ENCODE data around the gene PAFAH1B2. TPM values are rescaled to one million over a fixed set of nuclear protein-coding genes. Genes with fewer than 3 reads are reported as not detected.
A peak's percentile ranks its signal among the peaks of the same experiment; 100 is the strongest.

The PAFAH1B2 gene
- total RNA-seq, 4 donors from 2014 or later = 58.0 to 67.5 (median 63.3) TPM

GRCh38 chr11:117195761-117196160 is 51.7 kb downstream of the PAFAH1B2 start:
- peaks cover 18% of the 10 kb centered on the region for H3K4me1 ChIP-seq
- H3K9me3 ChIP-seq = no peaks in the 10 kb centered on the region
- H3K36me3 ChIP-seq = peaks cover 55% of the 10 kb centered on the region
- DNase-seq (ENCODE audit: low spot score in 2 of 2) = no peak
- 92% methylated on average over 19 of the region's 19 CpGs for WGBS
- no peak overlapping the region for H3K4me3 ChIP-seq
- no peak overlapping the region for H3K27ac ChIP-seq
- no peaks in the 10 kb centered on the region for H3K27me3 ChIP-seq
- TF ChIP-seq EP300 (IDR thresholded peaks at IDR 0.05) (no peak), POLR2A (IDR thresholded peaks at IDR 0.05) (no peak), CTCF (IDR thresholded peaks at IDR 0.05) (no peak), POLR2AphosphoS5 (IDR thresholded peaks at IDR 0.05) (no peak)

- Histone ChIP-seq H3K4me3 (no peak overlapping the region), H3K27ac (no peak overlapping the region), H3K4me1 (peaks cover 27% of the 10 kb centered on the region), H3K9me3 (no peaks in the 10 kb centered on the region), H3K36me3 (peaks cover 48% of the 10 kb centered on the region), H3K27me3 (no peaks in the 10 kb centered on the region)
- TF ChIP-seq EP300 (IDR thresholded peaks at IDR 0.05) = no peak
- TF ChIP-seq POLR2AphosphoS5 (IDR thresholded peaks at IDR 0.05) = no peak
- TF ChIP-seq POLR2A (IDR thresholded peaks at IDR 0.05) = no peak
- TF ChIP-seq CTCF (IDR thresholded peaks at IDR 0.05) = no peak
- 89% methylated on average over 7 of the region's 7 CpGs for WGBS
- no peak for DNase-seq (ENCODE audit: low spot score in 2 of 2)
Measured at GRCh38 chr11:117197006-117197405, 52.9 kb downstream of the PAFAH1B2 start.

DNA sequence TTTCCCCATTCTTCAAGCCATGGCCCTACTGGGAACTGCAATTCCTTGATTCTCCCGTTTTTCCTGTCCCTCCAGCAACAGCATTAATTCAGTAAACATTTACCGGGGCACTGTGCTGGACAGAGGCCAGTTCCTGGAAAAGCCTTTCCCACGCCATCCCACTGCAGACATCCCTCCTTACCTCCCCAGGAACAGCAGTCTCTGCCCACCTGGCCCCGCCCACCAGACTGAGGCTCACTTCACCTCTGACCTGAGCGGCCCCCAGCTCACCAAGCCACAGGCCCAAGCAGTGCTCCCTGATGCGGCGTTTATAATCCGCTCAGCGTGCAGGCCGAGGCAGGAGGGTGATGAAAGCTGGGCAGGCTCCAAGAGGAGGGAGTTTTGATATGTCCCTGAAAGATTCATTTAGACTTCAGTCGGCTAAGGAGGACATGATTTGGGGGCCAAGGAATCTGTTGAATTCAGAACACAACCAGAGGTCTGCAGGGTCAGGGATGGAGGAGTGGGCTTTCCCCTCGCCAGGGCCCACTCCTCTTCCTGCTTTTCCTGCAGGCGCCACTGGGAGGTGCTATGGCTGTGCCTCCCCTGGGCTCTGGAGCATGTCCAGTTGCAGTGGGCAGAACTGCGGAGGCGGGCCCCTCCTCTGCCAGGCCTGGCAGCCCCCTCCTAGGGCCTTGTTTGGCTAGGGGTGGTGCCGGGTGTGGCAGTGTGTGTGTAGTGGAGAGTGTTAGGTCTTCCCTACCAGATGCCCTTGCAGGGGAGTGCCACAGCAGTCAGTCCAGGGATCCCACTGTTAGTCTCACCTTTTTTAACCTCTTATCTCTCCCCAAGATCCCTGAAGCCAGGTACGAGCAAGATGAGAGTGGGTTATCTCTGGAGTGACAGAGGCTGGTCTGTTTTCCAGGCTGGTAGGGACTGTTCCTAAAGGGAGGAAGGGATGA is 53.7 kb downstream of the PAFAH1B2 start:
- H3K4me3 ChIP-seq = peak overlapping the region; percentile 40

GRCh38 chr11:117198613-117199012 is 54.5 kb downstream of the PAFAH1B2 start:
- TF ChIP-seq CTCF (IDR thresholded peaks at IDR 0.05) (no peak), POLR2A (IDR thresholded peaks at IDR 0.05) (no peak), EP300 (IDR thresholded peaks at IDR 0.05) (no peak), POLR2AphosphoS5 (IDR thresholded peaks at IDR 0.05) (no peak)
- Histone ChIP-seq H3K27me3 (no peaks in the 10 kb centered on the region), H3K27ac (peak overlapping the region; percentile 55), H3K4me1 (peaks cover 21% of the 10 kb centered on the region), H3K9me3 (no peaks in the 10 kb centered on the region), H3K4me3 (peak overlapping the region; percentile 40), H3K36me3 (peaks cover 42% of the 10 kb centered on the region)
- 72% methylated on average over 4 of the region's 4 CpGs for WGBS
- no peak for DNase-seq (ENCODE audit: low spot score in 2 of 2)

More for the DNA sequence above, 53.7 kb downstream of the PAFAH1B2 start:
- peaks cover 45% of the 10 kb centered on the region for H3K36me3 ChIP-seq
- TF ChIP-seq POLR2AphosphoS5 (IDR thresholded peaks at IDR 0.05) (no peak), POLR2A (IDR thresholded peaks at IDR 0.05) (no peak), EP300 (IDR thresholded peaks at IDR 0.05) (no peak), CTCF (IDR thresholded peaks at IDR 0.05) (no peak)
- no peaks in the 10 kb centered on the region for H3K9me3 ChIP-seq
- H3K27me3 ChIP-seq = no peaks in the 10 kb centered on the region
- DNase-seq (ENCODE audit: low spot score in 2 of 2) = no peak
- 71% methylated on average over 14 of the region's 17 CpGs for WGBS
- peak overlapping the region; percentile 55 for H3K27ac ChIP-seq
- peaks cover 22% of the 10 kb centered on the region for H3K4me1 ChIP-seq

Data from suprapubic skin (tissue), 4 donors.